HG03103 (cell line): ENCODE data around the gene NT5C1B.

ENCODE experiments used
- ATAC-seq: cut with Tn5 transposase; IDR thresholded peaks from one replicate; pipeline ENCODE4 v1.9.1; 2021; ENCODE audit warnings: low read depth; ENCODE audit not compliant: unreplicated experiment

Gene NT5C1B

GRCh38 chr2:18518116-18519111 lies 71.0 kb downstream of the NT5C1B start:
- no peak for ATAC-seq

- ATAC-seq, result no peak
These were observed 72.0 kb downstream of the NT5C1B start for GRCh38 chr2:18517386-18517785.

- no peak for ATAC-seq
These were observed 73.3 kb downstream of the NT5C1B start for GRCh38 chr2:18516112-18516511.

GRCh38 chr2:18514526-18515461 lies 74.6 kb downstream of the NT5C1B start:
- ATAC-seq, result no peak
